Vagina (tissue), 2 donors: ENCODE data around the gene CASP10. TPM values are rescaled to one million over a fixed set of nuclear protein-coding genes. Genes with fewer than 3 reads are reported as not detected.

Experiments used
- DNase-seq, 2 donors: peaks; one replicate each; pipeline ENCODE4 v3.0.0-alpha.2; 2017; ENCODE audit errors: extremely low spot score in 2 of 2
- H3K27ac ChIP-seq: fragments of 200-600 bp; sonication (generic); one replicate; pipeline ENCODE4 v1.5.1; 2019
- H3K27me3 ChIP-seq: fragments of 200-600 bp; sonication (generic); one replicate; pipeline ENCODE4 v1.5.1; 2019
- H3K36me3 ChIP-seq, 2 donors: fragments of 200-600 bp; sonication (generic); one replicate each; pipeline ENCODE4 v1.5.1; 2017 to 2019
- H3K4me1 ChIP-seq: fragments of 200-600 bp; sonication (generic); one replicate; pipeline ENCODE4 v1.5.1; 2019
- H3K4me3 ChIP-seq, 2 donors: fragments of 200-600 bp; sonication (generic); 1 replicate in 1 of 2; 2 replicates in 1 of 2; pipeline ENCODE4 v1.5.1; 2016 to 2019
- H3K9me3 ChIP-seq: fragments of 200-600 bp; sonication (generic); one replicate; pipeline ENCODE4 v1.5.1; 2019
- CTCF ChIP-seq, 3 experiments: fragments of 450-650 bp in 2 of 3; fragments of 200-600 bp in 1 of 3; sonication (generic) in 1 of 3; IDR thresholded peaks; one replicate each; pipeline ENCODE4 v1.5.1; 2017 to 2019; ENCODE audit warnings: antibody characterized with exemption in 3 of 3, mild to moderate bottlenecking in 2 of 3, moderate library complexity in 2 of 3
- POLR2A ChIP-seq, 2 donors: fragments of 450-650 bp; IDR thresholded peaks; one replicate each; pipeline ENCODE4 v1.6.1; 2017; ENCODE audit warnings: antibody characterized with exemption in 2 of 2, mild to moderate bottlenecking in 2 of 2, moderate library complexity in 2 of 2
- POLR2AphosphoS5 ChIP-seq, 2 donors: sonication (generic); formaldehyde crosslinking; IDR thresholded peaks; one replicate each; pipeline ENCODE4 v1.9.0; 2017; ENCODE audit warnings: antibody characterized with exemption in 2 of 2, mild to moderate bottlenecking in 2 of 2, low read depth in 1 of 2; ENCODE audit not compliant: insufficient read depth in 1 of 2
- intact Hi-C: fragments of 100-400 bp; cut with DNase I; formaldehyde crosslinking; loops from one replicate; pipeline ENCODE4 v1.15.1; 2023
- small RNA-seq: library from RNA; depleted of rRNA; stranded (forward); fragments of <200 nt; gene quantifications from one replicate; pipeline ENCODE3, GENCODE V24; 2016
- total RNA-seq: library from RNA; depleted of rRNA; stranded (reverse); fragments of >200 nt; gene quantifications from one replicate; pipeline ENCODE4 v1.2.3, GENCODE V29; 2016

CASP10 gene
- total RNA-seq, 1 donor from 2014 or later, result 8.3 TPM

GRCh38 chr2:201273330-201273983 lies 90.5 kb downstream of the CASP10 start:
- Histone ChIP-seq H3K36me3 (peaks cover 0 to 56% of the 10 kb centered on the region in 2 donors), H3K4me3 (no peak overlapping the region), H3K27ac (no peak overlapping the region), H3K27me3 (no peaks in the 10 kb centered on the region), H3K4me1 (no peaks in the 10 kb centered on the region), H3K9me3 (no peaks in the 10 kb centered on the region)
- intact Hi-C loops, result no loop called here
- no peak for TF ChIP-seq CTCF (IDR thresholded peaks at IDR 0.05)
- no peak for TF ChIP-seq POLR2AphosphoS5 (IDR thresholded peaks at IDR 0.05; ENCODE audit: insufficient read depth in 1 of 2, low read depth in 1 of 2)
- TF ChIP-seq POLR2A (IDR thresholded peaks at IDR 0.05), result no peak
- peak in 1 of 2 donors; percentile 60 for DNase-seq

- H3K27me3 ChIP-seq, result no peaks in the 10 kb centered on the region
- no peaks in the 10 kb centered on the region for H3K9me3 ChIP-seq
- no peak for DNase-seq
- TF ChIP-seq CTCF (IDR thresholded peaks at IDR 0.05) (no peak), POLR2AphosphoS5 (IDR thresholded peaks at IDR 0.05; ENCODE audit: insufficient read depth in 1 of 2, low read depth in 1 of 2) (no peak), POLR2A (IDR thresholded peaks at IDR 0.05) (no peak)
- intact Hi-C loops, result no loop called here
- H3K27ac ChIP-seq, result no peak overlapping the region
- H3K36me3 ChIP-seq, result peaks cover 0 to 65% of the 10 kb centered on the region in 2 donors
- no peak overlapping the region for H3K4me3 ChIP-seq
- H3K4me1 ChIP-seq, result no peaks in the 10 kb centered on the region
Measured at GRCh38 chr2:201275069-201275468, 92.1 kb downstream of the CASP10 start.

- Histone ChIP-seq H3K27me3 (no peaks in the 10 kb centered on the region), H3K27ac (no peak overlapping the region), H3K4me1 (no peaks in the 10 kb centered on the region), H3K9me3 (no peaks in the 10 kb centered on the region), H3K36me3 (peaks cover 0 to 57% of the 10 kb centered on the region in 2 donors), H3K4me3 (no peak overlapping the region)
- intact Hi-C loops, result no loop called here
- no peak for DNase-seq
- no peak for TF ChIP-seq POLR2A (IDR thresholded peaks at IDR 0.05)
- TF ChIP-seq CTCF (IDR thresholded peaks at IDR 0.05), result no peak
- TF ChIP-seq POLR2AphosphoS5 (IDR thresholded peaks at IDR 0.05; ENCODE audit: insufficient read depth in 1 of 2, low read depth in 1 of 2), result no peak
Measured at GRCh38 chr2:201275990-201276389, 93.0 kb downstream of the CASP10 start.

GRCh38 chr2:201276511-201276910 lies 93.6 kb downstream of the CASP10 start:
- intact Hi-C loops, result no loop called here
- Histone ChIP-seq H3K4me1 (no peaks in the 10 kb centered on the region), H3K9me3 (no peaks in the 10 kb centered on the region), H3K27ac (no peak overlapping the region), H3K36me3 (peaks cover 0 to 54% of the 10 kb centered on the region in 2 donors), H3K27me3 (no peaks in the 10 kb centered on the region), H3K4me3 (no peak overlapping the region)
- no peak for DNase-seq
- no peak for TF ChIP-seq CTCF (IDR thresholded peaks at IDR 0.05)
- no peak for TF ChIP-seq POLR2AphosphoS5 (IDR thresholded peaks at IDR 0.05; ENCODE audit: insufficient read depth in 1 of 2, low read depth in 1 of 2)
- no peak for TF ChIP-seq POLR2A (IDR thresholded peaks at IDR 0.05)

Small RNA genes within 50 kb of the gene (small RNA-seq; reads per million reads assigned to genes)
- gene AC007283.2, result not detected
- gene MTND4LP13, result not detected
- not detected for gene RNU7-45P

Other genes with a start within 250 kb of the CASP10 start
- 21.6 TPM for gene ORC2, start 219.5 kb upstream of the CASP10 start, total RNA-seq
- 14.7 TPM for gene HYCC2, start 111.5 kb upstream of the CASP10 start, total RNA-seq
- 38.8 TPM for gene NDUFB3, start 111.1 kb upstream of the CASP10 start, total RNA-seq
- 144 TPM for gene CFLAR, start 67.0 kb upstream of the CASP10 start, total RNA-seq
- gene CASP8, start 77.4 kb downstream of the CASP10 start, total RNA-seq, result 29.2 TPM
- 0.74 TPM for gene FLACC1, start 174.2 kb downstream of the CASP10 start, total RNA-seq